Ovary (tissue), 9 donors: ENCODE data around the gene ANKRD29. TPM values are rescaled to one million over a fixed set of nuclear protein-coding genes. Genes with fewer than 3 reads are reported as not detected.
A peak's percentile ranks its signal among the peaks of the same experiment; 100 is the strongest.

Source experiments
- DNase-seq, 5 donors: peaks; one replicate each; pipeline ENCODE4 v3.0.0-alpha.2; 2019 to 2020
- H3K27ac ChIP-seq, 2 donors: fragments of 200-600 bp; one replicate each; pipeline versions ENCODE4 v1.5.1 to v1.8.0; 2019 to 2022
- H3K27me3 ChIP-seq: fragments of 200-600 bp; one replicate; pipeline ENCODE4 v1.8.0; 2022
- H3K36me3 ChIP-seq: fragments of 200-600 bp; sonication (generic); one replicate; pipeline ENCODE4 v1.5.1; 2019
- H3K4me1 ChIP-seq: one replicate; pipeline ENCODE4 v1.8.1; 2013; ENCODE audit warnings: mild to moderate bottlenecking, moderate library complexity; ENCODE audit not compliant: insufficient read depth
- H3K4me3 ChIP-seq: fragments of 200-600 bp; sonication (generic); one replicate; pipeline ENCODE4 v1.5.1; 2017
- H3K9me3 ChIP-seq, 2 donors: fragments of 200-600 bp in 1 of 2; sonication (generic) in 1 of 2; one replicate each; pipeline versions ENCODE4 v1.5.1 to v1.8.1; 2013 to 2019; ENCODE audit warnings: mild to moderate bottlenecking in 1 of 2, moderate library complexity in 1 of 2
- EP300 ChIP-seq: sonication (generic); formaldehyde crosslinking; IDR thresholded peaks from one replicate; pipeline ENCODE4 v1.6.1; 2017; ENCODE audit warnings: antibody characterized with exemption
- POLR2A ChIP-seq: fragments of 450-650 bp; IDR thresholded peaks from one replicate; pipeline ENCODE4 v1.6.1; 2017; ENCODE audit warnings: antibody characterized with exemption, mild to moderate bottlenecking, moderate library complexity
- WGBS, 3 donors: extraction: QIAGEN DNeasy Blood & Tissue Kit in 1 of 3; methylation state at CpG; one replicate each; pipeline versions ENCODE4 v1.1.5 to v1.1.7; 2013 to 2017; 5-methylcytosine and 5-hydroxymethylcytosine counted together
- intact Hi-C, 4 donors: fragments of 100-400 bp; cut with DNase I; formaldehyde crosslinking; loops; one replicate each; pipeline versions ENCODE4 v1.11.0 to v1.15.1; 2022 to 2023
- polyA plus RNA-seq, 2 donors: library from polyadenylated mRNA; stranded (reverse); fragments of 200-250 nt in 1 of 2; fragments of 350-450 nt in 1 of 2; fragmentation: Illumina TruSeq in 1 of 2; extraction: RNeasy Lipid Tissue Mini Kit (QIAGEN cat#74804) in 1 of 2; gene quantifications; one replicate each; pipeline ENCODE4 v1.2.3, GENCODE V29; 2013 to 2014
- total RNA-seq, 7 donors: library from RNA; depleted of rRNA in 2 of 7; stranded (reverse); fragments of >200 nt in 2 of 7; fragmentation: NEBNext Ultra II Directional in 3 of 7; extraction: Animal tissue kit (Norgen Biotek cat#: 25700) in 3 of 7; gene quantifications; one replicate each; pipeline versions ENCODE4 v1.1.0 to v1.2.4, GENCODE V29; 2016 to 2023
- TF ChIP-seq, protein P1 (sequence below), 3 donors: fragments of 450-650 bp in 2 of 3; fragments of 200-600 bp in 1 of 3; IDR thresholded peaks; one replicate each; pipeline versions ENCODE4 v1.5.1 to v1.8.0; 2016 to 2022; ENCODE audit warnings: antibody characterized with exemption in 3 of 3, mild to moderate bottlenecking in 1 of 3
- donor health status: DM: no; HTN: no; CAD: no; lungs with moderate emphysema.
- donor health status: DM: no; HTN: no; CAD: no.
- donor health status: Bipolar disorder and iron deficiency.
- donor health status: DM: yes; HTN: yes; CAD: no.
- donor health status: DM: no; HTN: no; CAD: no.
- donor health status: DM: yes; HTN: yes; CAD: no.

ANKRD29 gene
- total and polyA plus RNA-seq, 9 donors, result 14.6 to 25.7 (median 17.6) TPM

DNA sequence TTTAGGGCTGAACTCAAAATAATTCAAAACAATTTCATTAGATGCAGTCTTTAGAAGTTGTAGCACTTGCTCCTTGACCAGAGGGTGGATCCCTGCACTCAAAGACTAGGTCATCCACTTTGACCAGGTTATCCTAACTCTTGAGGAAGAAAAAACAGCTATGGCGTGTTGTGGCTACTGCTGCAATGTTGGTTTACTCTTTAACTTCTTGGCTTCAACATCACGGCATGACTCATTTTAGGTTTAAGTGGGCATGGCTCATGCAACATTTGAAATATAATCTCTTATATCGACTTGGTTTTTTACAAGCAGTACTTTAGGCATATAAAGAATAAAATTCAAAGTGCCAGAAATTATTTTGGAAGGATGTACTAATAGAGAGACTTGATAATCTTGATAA is 35.4 kb downstream of the ANKRD29 start:
- no peak overlapping the region for H3K27ac ChIP-seq
- no peaks in the 10 kb centered on the region for H3K36me3 ChIP-seq
- H3K9me3 ChIP-seq, result no peaks in the 10 kb centered on the region
- H3K4me3 ChIP-seq, result no peak overlapping the region
- DNase-seq, result no peak
- H3K27me3 ChIP-seq, result no peaks in the 10 kb centered on the region
- intact Hi-C loops, result loop anchor here in 2 of 4 donors (10.0 kb wide), 1 partner anchor 67 kb away; no protein-coding TSS in a partner anchor
- TF ChIP-seq, protein P1, sequence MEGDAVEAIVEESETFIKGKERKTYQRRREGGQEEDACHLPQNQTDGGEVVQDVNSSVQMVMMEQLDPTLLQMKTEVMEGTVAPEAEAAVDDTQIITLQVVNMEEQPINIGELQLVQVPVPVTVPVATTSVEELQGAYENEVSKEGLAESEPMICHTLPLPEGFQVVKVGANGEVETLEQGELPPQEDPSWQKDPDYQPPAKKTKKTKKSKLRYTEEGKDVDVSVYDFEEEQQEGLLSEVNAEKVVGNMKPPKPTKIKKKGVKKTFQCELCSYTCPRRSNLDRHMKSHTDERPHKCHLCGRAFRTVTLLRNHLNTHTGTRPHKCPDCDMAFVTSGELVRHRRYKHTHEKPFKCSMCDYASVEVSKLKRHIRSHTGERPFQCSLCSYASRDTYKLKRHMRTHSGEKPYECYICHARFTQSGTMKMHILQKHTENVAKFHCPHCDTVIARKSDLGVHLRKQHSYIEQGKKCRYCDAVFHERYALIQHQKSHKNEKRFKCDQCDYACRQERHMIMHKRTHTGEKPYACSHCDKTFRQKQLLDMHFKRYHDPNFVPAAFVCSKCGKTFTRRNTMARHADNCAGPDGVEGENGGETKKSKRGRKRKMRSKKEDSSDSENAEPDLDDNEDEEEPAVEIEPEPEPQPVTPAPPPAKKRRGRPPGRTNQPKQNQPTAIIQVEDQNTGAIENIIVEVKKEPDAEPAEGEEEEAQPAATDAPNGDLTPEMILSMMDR (IDR thresholded peaks at IDR 0.05), result no peak
- no peak for TF ChIP-seq EP300
- TF ChIP-seq POLR2A, result no peak
- 7 to 22% (median 9%) methylated on average over 3 of the region's 3 CpGs for WGBS, 3 donors
- H3K4me1 ChIP-seq, result peaks cover 2% of the 10 kb centered on the region

DNA sequence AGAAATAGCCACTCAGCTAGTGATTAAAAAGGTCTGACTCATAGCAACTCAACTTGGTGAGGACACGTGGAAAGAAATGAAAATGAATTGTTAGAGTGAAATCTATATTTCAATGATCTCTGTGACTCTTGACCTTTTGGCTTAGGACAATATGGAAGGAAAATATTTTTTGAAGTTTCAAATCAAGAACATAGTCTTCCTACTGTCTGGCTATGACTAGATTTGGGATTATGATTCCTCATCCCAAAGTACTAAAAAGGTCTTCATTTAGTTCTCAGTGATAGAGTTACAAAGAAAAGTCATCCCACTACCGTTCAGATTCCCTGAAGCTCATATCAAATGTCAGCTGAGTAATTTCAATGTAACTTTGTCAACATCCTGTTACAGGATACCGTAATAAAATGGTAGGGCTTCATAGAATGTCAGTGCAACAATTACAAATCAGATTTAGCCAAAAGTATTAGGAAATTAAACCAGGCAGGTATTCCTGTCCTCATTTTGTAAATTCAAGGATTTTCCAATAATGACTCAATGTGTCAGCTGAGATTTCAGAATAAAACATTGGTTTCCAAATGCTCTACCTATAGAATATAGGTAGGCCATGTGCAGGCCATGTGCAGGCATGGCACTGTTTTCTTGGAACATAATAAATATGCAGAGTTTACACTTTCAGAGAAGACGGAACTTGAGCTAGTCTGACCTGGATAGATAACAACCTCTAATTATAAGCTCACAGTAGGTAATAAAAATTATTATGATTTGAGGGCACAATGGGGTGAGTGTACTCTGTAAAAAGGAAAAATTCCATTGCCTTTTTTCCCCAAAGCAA is 36.0 kb downstream of the ANKRD29 start:
- DNase-seq, result no peak
- H3K36me3 ChIP-seq, result no peaks in the 10 kb centered on the region
- H3K27me3 ChIP-seq, result no peaks in the 10 kb centered on the region
- no peaks in the 10 kb centered on the region for H3K9me3 ChIP-seq
- H3K4me3 ChIP-seq, result no peak overlapping the region
- 21 to 31% (median 24%) methylated on average over 4 of the region's 4 CpGs for WGBS, 3 donors
- peaks cover 2% of the 10 kb centered on the region for H3K4me1 ChIP-seq
- H3K27ac ChIP-seq, result no peak overlapping the region
- intact Hi-C loops, result loop anchor here in 2 of 4 donors (10.0 kb wide), 1 partner anchor 68 kb away; no protein-coding TSS in a partner anchor
- TF ChIP-seq EP300 (no peak), POLR2A (no peak)
- TF ChIP-seq, protein P1 (IDR thresholded peaks at IDR 0.05), result no peak

DNA sequence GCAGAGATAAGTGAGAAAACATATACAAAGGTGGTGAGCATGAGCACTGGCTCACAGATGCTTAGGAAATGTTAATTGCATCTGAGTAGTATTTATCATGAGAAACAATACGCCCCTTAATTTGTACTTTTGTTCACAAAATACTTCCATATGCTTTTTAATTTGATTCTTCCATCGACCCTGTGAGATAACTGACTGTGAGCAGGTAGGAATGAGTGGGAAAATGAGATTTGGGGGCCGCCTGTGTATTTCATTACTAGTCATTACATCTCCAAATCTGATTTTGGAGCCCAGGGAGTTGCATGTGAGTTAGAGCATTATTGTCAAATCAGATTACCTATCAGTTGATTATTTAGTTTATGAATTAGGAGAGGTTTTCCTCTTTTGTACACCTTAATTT is 39.7 kb downstream of the ANKRD29 start:
- no peaks in the 10 kb centered on the region for H3K27me3 ChIP-seq
- H3K4me3 ChIP-seq, result no peak overlapping the region
- H3K4me1 ChIP-seq, result peaks cover 5% of the 10 kb centered on the region
- H3K9me3 ChIP-seq, result no peaks in the 10 kb centered on the region
- H3K27ac ChIP-seq, result no peak overlapping the region
- H3K36me3 ChIP-seq, result no peaks in the 10 kb centered on the region
- intact Hi-C loops, result loop anchor here in 3 of 4 donors (5.0 to 10.0 kb wide), 5 partner anchors 64 to 294 kb away; partner anchors contain the start of gene LAMA3 (in 1 of the 3)
- 86 to 91% (median 89%) methylated on average over 3 of the region's 3 CpGs for WGBS, 3 donors
- no peak for DNase-seq
- TF ChIP-seq POLR2A, result no peak
- TF ChIP-seq, protein P1 (IDR thresholded peaks at IDR 0.05), result no peak
- TF ChIP-seq EP300, result no peak

DNA sequence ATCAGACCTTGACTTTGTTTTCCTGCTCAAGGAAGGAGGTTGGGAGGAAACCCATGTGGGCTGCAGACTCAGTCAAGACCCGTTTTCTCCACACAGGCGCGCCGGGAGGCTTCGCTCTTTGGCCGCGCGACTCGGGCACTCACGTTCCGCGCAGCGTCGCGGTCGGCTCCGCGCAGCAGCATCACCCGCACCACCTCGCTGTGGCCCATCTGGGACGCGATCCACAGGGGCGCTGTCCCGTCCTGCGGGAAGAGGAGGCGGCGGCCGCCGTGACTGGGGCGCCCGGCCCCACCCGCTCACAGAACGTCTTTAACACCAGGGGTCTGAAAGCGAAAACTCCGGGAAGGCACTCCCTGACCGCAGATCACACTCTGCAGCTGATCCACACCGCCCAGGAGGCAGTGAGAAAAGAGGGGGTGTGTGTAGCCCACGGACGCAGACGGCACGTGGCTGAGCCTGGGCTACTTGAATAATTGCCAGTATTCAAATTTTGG is 43.3 kb downstream of the ANKRD29 start:
- DNase-seq, result peak in 4 of 5 donors; percentile 57 to 80 (median 66)
- H3K27ac ChIP-seq, result peak overlapping the region; percentile 89 to 90
- no peaks in the 10 kb centered on the region for H3K9me3 ChIP-seq

More for the DNA sequence above, 43.3 kb downstream of the ANKRD29 start:
- 1 to 4% (median 2%) methylated on average over 30 to 41 of the region's 41 CpGs for WGBS, 3 donors
- H3K4me1 ChIP-seq, result peaks cover 7% of the 10 kb centered on the region
- H3K4me3 ChIP-seq, result peak overlapping the region; percentile 48
- H3K27me3 ChIP-seq, result no peaks in the 10 kb centered on the region
- TF ChIP-seq POLR2A (no peak), EP300 (no peak)
- TF ChIP-seq, protein P1 (IDR thresholded peaks at IDR 0.05), result no peak
- intact Hi-C loops, result no loop called here
- H3K36me3 ChIP-seq, result no peaks in the 10 kb centered on the region
